ENCODE measurements around the gene TLR7.

TLR7 gene

GRCh38 chrX:12867685-12868084, 813 bp downstream of the TLR7 start:
- H3K4me3 ChIP-seq (ENCODE audit: insufficient read depth, low read depth, low read length, poor library complexity, severe bottlenecking) = no peak overlapping the region
- H3K4me1 ChIP-seq (ENCODE audit: control insufficient read depth, insufficient read depth, low read length, poor library complexity, severe bottlenecking) = no peaks in the 10 kb centered on the region
- H3K36me3 ChIP-seq (ENCODE audit: control insufficient read depth, insufficient read depth, low read length) = no peaks in the 10 kb centered on the region
- H3K27me3 ChIP-seq (replicated peaks; ENCODE audit: control insufficient read depth, insufficient read depth, low read length, poor library complexity, severe bottlenecking) = peaks cover 3% of the 10 kb centered on the region
- H3K27ac ChIP-seq (ENCODE audit: insufficient read depth, low read length, poor library complexity, severe bottlenecking) = no peak overlapping the region
- H3K9me3 ChIP-seq (ENCODE audit: control insufficient read depth, low read length) = no peaks in the 10 kb centered on the region
- no peak for DNase-seq

- no peaks in the 10 kb centered on the region for H3K9me3 ChIP-seq (ENCODE audit: control insufficient read depth, low read length)
- no peak overlapping the region for H3K27ac ChIP-seq (ENCODE audit: insufficient read depth, low read length, poor library complexity, severe bottlenecking)
- no peaks in the 10 kb centered on the region for H3K4me1 ChIP-seq (ENCODE audit: control insufficient read depth, insufficient read depth, low read length, poor library complexity, severe bottlenecking)
- no peak for DNase-seq
- H3K27me3 ChIP-seq (replicated peaks; ENCODE audit: control insufficient read depth, insufficient read depth, low read length, poor library complexity, severe bottlenecking) = peaks cover 3% of the 10 kb centered on the region
- no peaks in the 10 kb centered on the region for H3K36me3 ChIP-seq (ENCODE audit: control insufficient read depth, insufficient read depth, low read length)
- H3K4me3 ChIP-seq (ENCODE audit: insufficient read depth, low read depth, low read length, poor library complexity, severe bottlenecking) = no peak overlapping the region
Measured at GRCh38 chrX:12868747-12869146, 1.9 kb downstream of the TLR7 start.

GRCh38 chrX:12871257-12871656, 4.4 kb downstream of the TLR7 start:
- Histone ChIP-seq H3K4me3 (ENCODE audit: insufficient read depth, low read depth, low read length, poor library complexity, severe bottlenecking) (no peak overlapping the region), H3K36me3 (ENCODE audit: control insufficient read depth, insufficient read depth, low read length) (no peaks in the 10 kb centered on the region), H3K4me1 (ENCODE audit: control insufficient read depth, insufficient read depth, low read length, poor library complexity, severe bottlenecking) (no peaks in the 10 kb centered on the region), H3K27me3 (replicated peaks; ENCODE audit: control insufficient read depth, insufficient read depth, low read length, poor library complexity, severe bottlenecking) (no peaks in the 10 kb centered on the region), H3K9me3 (ENCODE audit: control insufficient read depth, low read length) (no peaks in the 10 kb centered on the region), H3K27ac (ENCODE audit: insufficient read depth, low read length, poor library complexity, severe bottlenecking) (no peak overlapping the region)
- no peak for DNase-seq

GRCh38 chrX:12872741-12873140, 5.9 kb downstream of the TLR7 start:
- no peak for DNase-seq
- Histone ChIP-seq H3K27ac (ENCODE audit: insufficient read depth, low read length, poor library complexity, severe bottlenecking) (no peak overlapping the region), H3K27me3 (replicated peaks; ENCODE audit: control insufficient read depth, insufficient read depth, low read length, poor library complexity, severe bottlenecking) (no peaks in the 10 kb centered on the region), H3K9me3 (ENCODE audit: control insufficient read depth, low read length) (no peaks in the 10 kb centered on the region), H3K4me1 (ENCODE audit: control insufficient read depth, insufficient read depth, low read length, poor library complexity, severe bottlenecking) (no peaks in the 10 kb centered on the region), H3K4me3 (ENCODE audit: insufficient read depth, low read depth, low read length, poor library complexity, severe bottlenecking) (no peak overlapping the region), H3K36me3 (ENCODE audit: control insufficient read depth, insufficient read depth, low read length) (no peaks in the 10 kb centered on the region)

GRCh38 chrX:12874581-12874980, 7.7 kb downstream of the TLR7 start:
- Histone ChIP-seq H3K4me3 (ENCODE audit: insufficient read depth, low read depth, low read length, poor library complexity, severe bottlenecking) (no peak overlapping the region), H3K27me3 (replicated peaks; ENCODE audit: control insufficient read depth, insufficient read depth, low read length, poor library complexity, severe bottlenecking) (no peaks in the 10 kb centered on the region), H3K4me1 (ENCODE audit: control insufficient read depth, insufficient read depth, low read length, poor library complexity, severe bottlenecking) (no peaks in the 10 kb centered on the region), H3K27ac (ENCODE audit: insufficient read depth, low read length, poor library complexity, severe bottlenecking) (no peak overlapping the region), H3K9me3 (ENCODE audit: control insufficient read depth, low read length) (no peaks in the 10 kb centered on the region), H3K36me3 (ENCODE audit: control insufficient read depth, insufficient read depth, low read length) (no peaks in the 10 kb centered on the region)
- no peak for DNase-seq

- no peak for DNase-seq
- Histone ChIP-seq H3K27ac (ENCODE audit: insufficient read depth, low read length, poor library complexity, severe bottlenecking) (no peak overlapping the region), H3K9me3 (ENCODE audit: control insufficient read depth, low read length) (no peaks in the 10 kb centered on the region), H3K36me3 (ENCODE audit: control insufficient read depth, insufficient read depth, low read length) (no peaks in the 10 kb centered on the region), H3K4me3 (ENCODE audit: insufficient read depth, low read depth, low read length, poor library complexity, severe bottlenecking) (no peak overlapping the region), H3K27me3 (replicated peaks; ENCODE audit: control insufficient read depth, insufficient read depth, low read length, poor library complexity, severe bottlenecking) (no peaks in the 10 kb centered on the region), H3K4me1 (ENCODE audit: control insufficient read depth, insufficient read depth, low read length, poor library complexity, severe bottlenecking) (no peaks in the 10 kb centered on the region)
Measured at GRCh38 chrX:12877386-12877785, 10.5 kb downstream of the TLR7 start.

GRCh38 chrX:12878536-12878935, 11.7 kb downstream of the TLR7 start:
- DNase-seq = no peak
- Histone ChIP-seq H3K36me3 (ENCODE audit: control insufficient read depth, insufficient read depth, low read length) (no peaks in the 10 kb centered on the region), H3K4me3 (ENCODE audit: insufficient read depth, low read depth, low read length, poor library complexity, severe bottlenecking) (no peak overlapping the region), H3K27me3 (replicated peaks; ENCODE audit: control insufficient read depth, insufficient read depth, low read length, poor library complexity, severe bottlenecking) (no peaks in the 10 kb centered on the region), H3K4me1 (ENCODE audit: control insufficient read depth, insufficient read depth, low read length, poor library complexity, severe bottlenecking) (no peaks in the 10 kb centered on the region), H3K27ac (ENCODE audit: insufficient read depth, low read length, poor library complexity, severe bottlenecking) (no peak overlapping the region), H3K9me3 (ENCODE audit: control insufficient read depth, low read length) (no peaks in the 10 kb centered on the region)

GRCh38 chrX:12881914-12882313, 15.0 kb downstream of the TLR7 start:
- no peaks in the 10 kb centered on the region for H3K4me1 ChIP-seq (ENCODE audit: control insufficient read depth, insufficient read depth, low read length, poor library complexity, severe bottlenecking)
- H3K4me3 ChIP-seq (ENCODE audit: insufficient read depth, low read depth, low read length, poor library complexity, severe bottlenecking) = no peak overlapping the region
- no peaks in the 10 kb centered on the region for H3K36me3 ChIP-seq (ENCODE audit: control insufficient read depth, insufficient read depth, low read length)
- no peak for DNase-seq
- H3K27ac ChIP-seq (ENCODE audit: insufficient read depth, low read length, poor library complexity, severe bottlenecking) = no peak overlapping the region
- H3K9me3 ChIP-seq (ENCODE audit: control insufficient read depth, low read length) = no peaks in the 10 kb centered on the region
- H3K27me3 ChIP-seq (replicated peaks; ENCODE audit: control insufficient read depth, insufficient read depth, low read length, poor library complexity, severe bottlenecking) = no peaks in the 10 kb centered on the region

- Histone ChIP-seq H3K27me3 (replicated peaks; ENCODE audit: control insufficient read depth, insufficient read depth, low read length, poor library complexity, severe bottlenecking) (no peaks in the 10 kb centered on the region), H3K27ac (ENCODE audit: insufficient read depth, low read length, poor library complexity, severe bottlenecking) (no peak overlapping the region), H3K9me3 (ENCODE audit: control insufficient read depth, low read length) (no peaks in the 10 kb centered on the region), H3K4me3 (ENCODE audit: insufficient read depth, low read depth, low read length, poor library complexity, severe bottlenecking) (no peak overlapping the region), H3K4me1 (ENCODE audit: control insufficient read depth, insufficient read depth, low read length, poor library complexity, severe bottlenecking) (no peaks in the 10 kb centered on the region), H3K36me3 (ENCODE audit: control insufficient read depth, insufficient read depth, low read length) (no peaks in the 10 kb centered on the region)
- DNase-seq = no peak
Measured at GRCh38 chrX:12885508-12885907, 18.6 kb downstream of the TLR7 start.

- no peaks in the 10 kb centered on the region for H3K9me3 ChIP-seq (ENCODE audit: control insufficient read depth, low read length)
- H3K27me3 ChIP-seq (replicated peaks; ENCODE audit: control insufficient read depth, insufficient read depth, low read length, poor library complexity, severe bottlenecking) = no peaks in the 10 kb centered on the region
- H3K4me1 ChIP-seq (ENCODE audit: control insufficient read depth, insufficient read depth, low read length, poor library complexity, severe bottlenecking) = no peaks in the 10 kb centered on the region
- DNase-seq = no peak
- no peaks in the 10 kb centered on the region for H3K36me3 ChIP-seq (ENCODE audit: control insufficient read depth, insufficient read depth, low read length)
- no peak overlapping the region for H3K4me3 ChIP-seq (ENCODE audit: insufficient read depth, low read depth, low read length, poor library complexity, severe bottlenecking)
- H3K27ac ChIP-seq (ENCODE audit: insufficient read depth, low read length, poor library complexity, severe bottlenecking) = no peak overlapping the region
Measured at GRCh38 chrX:12886545-12886944, 19.7 kb downstream of the TLR7 start.

- Histone ChIP-seq H3K27ac (ENCODE audit: insufficient read depth, low read length, poor library complexity, severe bottlenecking) (no peak overlapping the region), H3K27me3 (replicated peaks; ENCODE audit: control insufficient read depth, insufficient read depth, low read length, poor library complexity, severe bottlenecking) (no peaks in the 10 kb centered on the region), H3K4me3 (ENCODE audit: insufficient read depth, low read depth, low read length, poor library complexity, severe bottlenecking) (no peak overlapping the region), H3K4me1 (ENCODE audit: control insufficient read depth, insufficient read depth, low read length, poor library complexity, severe bottlenecking) (no peaks in the 10 kb centered on the region), H3K36me3 (ENCODE audit: control insufficient read depth, insufficient read depth, low read length) (no peaks in the 10 kb centered on the region), H3K9me3 (ENCODE audit: control insufficient read depth, low read length) (no peaks in the 10 kb centered on the region)
- no peak for DNase-seq
Measured at GRCh38 chrX:12887141-12887540, 20.3 kb downstream of the TLR7 start.

Measured in effector memory CD4-positive, alpha-beta T cell (primary cell).